KOPT-K1 (cell line): ENCODE measurements around the gene FNDC1.
"Not testable (repeated sequence)": the region's sequence is repeated elsewhere in the genome, so short reads cannot be mapped to it uniquely, and the experiment has no call there.

Experiments
- H3K27ac ChIP-seq: fragments of 200-600 bp; sonication (generic); 2 replicates; pipeline ENCODE4 v1.5.1; 2016; ENCODE audit warnings: antibody characterized with exemption, mild to moderate bottlenecking, low read depth, low read length; ENCODE audit not compliant: poor library complexity, severe bottlenecking
- H3K36me3 ChIP-seq: fragments of 200-600 bp; sonication (generic); 2 replicates; pipeline ENCODE4 v1.5.1; 2017; ENCODE audit warnings: antibody characterized with exemption, mild to moderate bottlenecking, low read length, moderate library complexity; ENCODE audit not compliant: insufficient read depth
- H3K9me3 ChIP-seq: fragments of 200-600 bp; sonication (generic); 2 replicates; pipeline ENCODE4 v1.5.1; 2017; ENCODE audit warnings: antibody characterized with exemption, low read length, mild to moderate bottlenecking; ENCODE audit not compliant: insufficient read depth, poor library complexity, severe bottlenecking

FNDC1 gene

GRCh38 chr6:159169193-159169555 is at the start of gene FNDC1:
TSS of gene FNDC1 (plus strand) at chr6:159169400. CDS start at chr6:159169597, 197 bp downstream.
- H3K27ac ChIP-seq = no peak within 1 kb of the TSS
- no peaks in the 10 kb centered on the region for H3K36me3 ChIP-seq
- H3K9me3 ChIP-seq = peaks cover 6% of the 10 kb centered on the region

- Histone ChIP-seq H3K36me3 (no peaks in the 10 kb centered on the region), H3K27ac (no peak overlapping the region), H3K9me3 (no peaks in the 10 kb centered on the region)
Measured at GRCh38 chr6:159119791-159120190, 49.4 kb upstream of the FNDC1 start.

- Histone ChIP-seq H3K27ac (no peak overlapping the region), H3K36me3 (no peaks in the 10 kb centered on the region), H3K9me3 (no peaks in the 10 kb centered on the region)
Measured at GRCh38 chr6:159121486-159121885, 47.7 kb upstream of the FNDC1 start.

GRCh38 chr6:159122453-159122852 is 46.7 kb upstream of the FNDC1 start:
- Histone ChIP-seq H3K27ac (no peak overlapping the region), H3K9me3 (no peaks in the 10 kb centered on the region), H3K36me3 (no peaks in the 10 kb centered on the region)

GRCh38 chr6:159123831-159124230 is 45.4 kb upstream of the FNDC1 start:
- H3K27ac ChIP-seq, H3K36me3 ChIP-seq, H3K9me3 ChIP-seq: not testable (repeated sequence)

- Histone ChIP-seq H3K27ac (no peak overlapping the region), H3K9me3 (no peaks in the 10 kb centered on the region), H3K36me3 (no peaks in the 10 kb centered on the region)
Measured at GRCh38 chr6:159125014-159125609, 44.1 kb upstream of the FNDC1 start.

- Histone ChIP-seq H3K27ac (no peak overlapping the region), H3K9me3 (no peaks in the 10 kb centered on the region), H3K36me3 (no peaks in the 10 kb centered on the region)
Measured at GRCh38 chr6:159125951-159126352, 43.2 kb upstream of the FNDC1 start.

- no peaks in the 10 kb centered on the region for H3K9me3 ChIP-seq
- H3K27ac ChIP-seq = no peak overlapping the region
- H3K36me3 ChIP-seq = no peaks in the 10 kb centered on the region
Measured at GRCh38 chr6:159126590-159126989, 42.6 kb upstream of the FNDC1 start.

GRCh38 chr6:159127701-159128100 is 41.5 kb upstream of the FNDC1 start:
- Histone ChIP-seq H3K9me3 (no peaks in the 10 kb centered on the region), H3K27ac (no peak overlapping the region), H3K36me3 (no peaks in the 10 kb centered on the region)

- no peaks in the 10 kb centered on the region for H3K9me3 ChIP-seq
- no peak overlapping the region for H3K27ac ChIP-seq
- H3K36me3 ChIP-seq = no peaks in the 10 kb centered on the region
Measured at GRCh38 chr6:159128978-159129377, 40.2 kb upstream of the FNDC1 start.

GRCh38 chr6:159130846-159131245 is 38.4 kb upstream of the FNDC1 start:
- Histone ChIP-seq H3K36me3 (no peaks in the 10 kb centered on the region), H3K27ac (no peak overlapping the region)

GRCh38 chr6:159131709-159132108 is 37.5 kb upstream of the FNDC1 start:
- H3K9me3 ChIP-seq = no peaks in the 10 kb centered on the region
- no peaks in the 10 kb centered on the region for H3K36me3 ChIP-seq
- no peak overlapping the region for H3K27ac ChIP-seq

More at GRCh38 chr6:159130846-159131245, 38.4 kb upstream of the FNDC1 start:
- H3K9me3 ChIP-seq = no peaks in the 10 kb centered on the region

- no peak overlapping the region for H3K27ac ChIP-seq
- H3K9me3 ChIP-seq = no peaks in the 10 kb centered on the region
- H3K36me3 ChIP-seq = no peaks in the 10 kb centered on the region
Measured at GRCh38 chr6:159132664-159133063, 36.5 kb upstream of the FNDC1 start.

GRCh38 chr6:159134701-159135364 is 34.4 kb upstream of the FNDC1 start:
- Histone ChIP-seq H3K27ac (no peak overlapping the region), H3K9me3 (no peaks in the 10 kb centered on the region), H3K36me3 (no peaks in the 10 kb centered on the region)

- H3K9me3 ChIP-seq = peaks cover 9% of the 10 kb centered on the region
- no peak overlapping the region for H3K27ac ChIP-seq
- H3K36me3 ChIP-seq = no peaks in the 10 kb centered on the region
Measured at GRCh38 chr6:159137676-159138075, 31.5 kb upstream of the FNDC1 start.

- Histone ChIP-seq H3K36me3 (no peaks in the 10 kb centered on the region), H3K27ac (no peak overlapping the region), H3K9me3 (peaks cover 9% of the 10 kb centered on the region)
Measured at GRCh38 chr6:159142531-159142930, 26.7 kb upstream of the FNDC1 start.
